K562 (cell line): ENCODE measurements around the gene DAPK3. TPM values are rescaled to one million over a fixed set of nuclear protein-coding genes. Genes with fewer than 3 reads are reported as not detected.
A peak's percentile ranks its signal among the peaks of the same experiment; 100 is the strongest.

Experiments
- ADNP ChIP-seq: fragments of 200-800 bp; sonication (Bioruptor generic); IDR thresholded peaks from 2 replicates; pipeline ENCODE4 v1.6.1; 2016; ENCODE audit warnings: missing genetic modification characterization, missing compliant biosample characterization
- BRF1 ChIP-seq: IDR thresholded peaks from 3 replicates; pipeline ENCODE4 v1.6.1; 2011; ENCODE audit warnings: borderline replicate concordance, mild to moderate bottlenecking; ENCODE audit not compliant: insufficient read length; ENCODE audit errors: extremely low read depth
- CHCHD3 ChIP-seq: fragments of 250-450 bp; sonication (Bioruptor Pico); IDR thresholded peaks from 2 replicates; pipeline ENCODE4 v2.1.2; 2022; ENCODE audit warnings: mild to moderate bottlenecking
- CSDE1 ChIP-seq, 2 experiments: fragments of 450-650 bp; IDR thresholded peaks; 2 replicates each; pipeline ENCODE4 v1.6.1; 2016; ENCODE audit warnings: mild to moderate bottlenecking in 1 of 2
- ETS1 ChIP-seq: conservative IDR thresholded peaks from 2 replicates; pipeline ENCODE4 v1.6.1; 2011; ENCODE audit warnings: low read depth, mild to moderate bottlenecking, low read length; ENCODE audit not compliant: control insufficient read depth
- HNRNPH1 ChIP-seq: fragments of 200-400 bp; formaldehyde crosslinking; optimal IDR thresholded peaks from 2 replicates; pipeline ENCODE3; 2017; ENCODE audit warnings: low read depth, mild to moderate bottlenecking, low read length, moderate library complexity
- LEF1 ChIP-seq: fragments of 450-650 bp; IDR thresholded peaks from 2 replicates; pipeline ENCODE4 v1.6.1; 2016; ENCODE audit warnings: mild to moderate bottlenecking
- ZNF124 ChIP-seq: sonication (generic); formaldehyde crosslinking; IDR thresholded peaks from 2 replicates; pipeline ENCODE4 v1.8.1; 2022; ENCODE audit warnings: missing genetic modification reagents
- ZNF518B ChIP-seq: fragments of 250-450 bp; sonication (Bioruptor Pico); IDR thresholded peaks from 2 replicates; pipeline ENCODE4 v1.5.0; 2021; ENCODE audit warnings: mild to moderate bottlenecking, moderate library complexity
- polyA plus RNA-seq, 8 experiments: library from polyadenylated mRNA; depleted of rRNA in 4 of 8; stranded (reverse) in 5 of 8; unstranded in 3 of 8; fragments of >200 nt; fragmentation: Nextera tagmentation in 2 of 8; fragmentation: Illumina TruSeq in 1 of 8; extraction: Ambion mirVana in 2 of 8; extraction: Trizol in 1 of 8; gene quantifications; 2 replicates each; pipeline versions ENCODE4 v1.2.1 to v1.2.3, GENCODE V29; 2011 to 2014; ENCODE audit warnings: inconsistent platforms in 1 of 8, missing spikeins in 1 of 8
- total RNA-seq, 7 experiments: library from RNA; depleted of rRNA in 6 of 7; stranded (reverse); fragments of >200 nt in 6 of 7; fragmentation: Illumina TruSeq in 2 of 7; extraction: Trizol in 2 of 7; gene quantifications; 2 replicates each; pipeline versions ENCODE4 v1.2.1 to v1.2.3, GENCODE V29; 2011 to 2021; ENCODE audit warnings: low replicate concordance in 1 of 7
- TF ChIP-seq, protein P1 (sequence below), 3 experiments: fragments of 200-800 bp in 1 of 3; sonication (Bioruptor generic) in 1 of 3; sonication (generic) in 1 of 3; formaldehyde crosslinking in 1 of 3; IDR thresholded peaks; 2 replicates each; pipeline versions ENCODE4 v1.6.1 to v1.8.0; 2016 to 2022; ENCODE audit warnings: mild to moderate bottlenecking in 2 of 3, missing compliant biosample characterization in 2 of 3, missing genetic modification characterization in 2 of 3, missing genetic modification reagents in 1 of 3
- TF ChIP-seq, protein P2 (sequence below): fragments of 450-650 bp; IDR thresholded peaks from 2 replicates; pipeline ENCODE4 v1.7.1; 2018; ENCODE audit warnings: mild to moderate bottlenecking, low read depth; ENCODE audit not compliant: partially characterized antibody

The DAPK3 gene
- total and polyA plus RNA-seq, 9 of the 15 experiments (the other 6 are each of a cell fraction or from before 2014, with no cell fraction given), result 0.14 to 63.4 (median 25.0) TPM

- TF ChIP-seq ETS1 (peak; percentile 78; the same call in 1 of the 2 replicates), ZNF124 (CRISPR knock-in tag) (no peak), CSDE1 (IDR thresholded peaks at IDR 0.05) (no peak), BRF1 (no peak), ADNP (no peak), HNRNPH1 (no peak), ZNF518B (CRISPR knock-in tag) (no peak), CHCHD3 (CRISPR knock-in tag) (no peak), LEF1 (no peak)
- TF ChIP-seq, protein P1, sequence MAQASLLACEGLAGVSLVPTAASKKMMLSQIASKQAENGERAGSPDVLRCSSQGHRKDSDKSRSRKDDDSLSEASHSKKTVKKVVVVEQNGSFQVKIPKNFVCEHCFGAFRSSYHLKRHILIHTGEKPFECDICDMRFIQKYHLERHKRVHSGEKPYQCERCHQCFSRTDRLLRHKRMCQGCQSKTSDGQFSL (CRISPR knock-in tag; IDR thresholded peaks at IDR 0.05), result peak; percentile 89
- TF ChIP-seq, protein P1 (tag; IDR thresholded peaks at IDR 0.05), result peak in 1 of 2 experiments; percentile 84; a peak in 2 of 4 replicates
- TF ChIP-seq, protein P2, sequence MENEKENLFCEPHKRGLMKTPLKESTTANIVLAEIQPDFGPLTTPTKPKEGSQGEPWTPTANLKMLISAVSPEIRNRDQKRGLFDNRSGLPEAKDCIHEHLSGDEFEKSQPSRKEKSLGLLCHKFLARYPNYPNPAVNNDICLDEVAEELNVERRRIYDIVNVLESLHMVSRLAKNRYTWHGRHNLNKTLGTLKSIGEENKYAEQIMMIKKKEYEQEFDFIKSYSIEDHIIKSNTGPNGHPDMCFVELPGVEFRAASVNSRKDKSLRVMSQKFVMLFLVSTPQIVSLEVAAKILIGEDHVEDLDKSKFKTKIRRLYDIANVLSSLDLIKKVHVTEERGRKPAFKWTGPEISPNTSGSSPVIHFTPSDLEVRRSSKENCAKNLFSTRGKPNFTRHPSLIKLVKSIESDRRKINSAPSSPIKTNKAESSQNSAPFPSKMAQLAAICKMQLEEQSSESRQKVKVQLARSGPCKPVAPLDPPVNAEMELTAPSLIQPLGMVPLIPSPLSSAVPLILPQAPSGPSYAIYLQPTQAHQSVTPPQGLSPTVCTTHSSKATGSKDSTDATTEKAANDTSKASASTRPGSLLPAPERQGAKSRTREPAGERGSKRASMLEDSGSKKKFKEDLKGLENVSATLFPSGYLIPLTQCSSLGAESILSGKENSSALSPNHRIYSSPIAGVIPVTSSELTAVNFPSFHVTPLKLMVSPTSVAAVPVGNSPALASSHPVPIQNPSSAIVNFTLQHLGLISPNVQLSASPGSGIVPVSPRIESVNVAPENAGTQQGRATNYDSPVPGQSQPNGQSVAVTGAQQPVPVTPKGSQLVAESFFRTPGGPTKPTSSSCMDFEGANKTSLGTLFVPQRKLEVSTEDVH, result peak; percentile 15
Observed at GRCh38 chr19:4007021-4007835, 36.3 kb upstream of the DAPK3 start, which contains the start of gene PIAS4 (continued).
